ENCODE data around the gene PIM3.
"Not testable (repeated sequence)": the region's sequence is repeated elsewhere in the genome, so short reads cannot be mapped to it uniquely, and the experiment has no call there.

Gene PIM3

DNA sequence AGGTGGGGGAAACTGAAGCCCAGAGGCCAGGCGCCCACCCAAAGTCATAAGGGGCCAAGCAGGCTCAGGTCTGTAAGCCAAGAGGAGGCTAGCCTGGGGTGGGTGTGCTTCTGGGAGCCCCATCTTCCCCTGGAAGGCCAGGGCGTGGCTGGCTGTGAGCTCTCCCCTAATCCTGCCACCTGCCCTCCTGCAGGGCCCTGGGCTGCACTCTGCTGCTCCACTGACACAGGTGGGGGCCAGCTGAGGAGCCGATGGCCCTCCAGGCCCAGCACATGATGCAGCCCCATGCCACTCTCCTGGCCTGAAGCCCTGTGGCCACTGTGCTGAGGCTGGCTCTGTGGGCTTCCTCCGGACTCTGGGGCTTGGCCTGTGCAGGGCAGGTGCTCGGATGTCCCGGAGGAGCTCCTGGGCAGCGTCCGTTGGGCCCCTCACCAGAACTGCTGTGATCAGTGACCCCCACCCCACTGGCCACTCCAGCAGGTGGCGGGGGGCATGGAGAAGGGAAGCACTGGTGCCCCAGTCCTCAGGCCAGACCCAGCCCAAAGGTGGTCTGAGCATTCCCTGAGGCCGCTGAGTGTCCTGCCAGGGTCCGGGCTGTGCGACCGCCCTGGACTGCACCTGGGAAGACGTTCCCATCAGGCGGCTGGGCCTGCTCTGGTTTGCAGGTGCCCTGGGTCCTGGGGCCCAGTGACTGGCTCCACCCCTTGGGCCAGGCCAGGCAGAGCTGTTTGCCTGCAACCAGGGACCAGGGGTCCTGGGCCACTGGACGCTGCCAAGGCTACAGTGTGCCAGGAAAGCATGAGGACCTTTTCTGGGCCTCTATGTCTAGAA is 8.5 kb downstream of the PIM3 start:
- DNase-seq: no peak

DNA sequence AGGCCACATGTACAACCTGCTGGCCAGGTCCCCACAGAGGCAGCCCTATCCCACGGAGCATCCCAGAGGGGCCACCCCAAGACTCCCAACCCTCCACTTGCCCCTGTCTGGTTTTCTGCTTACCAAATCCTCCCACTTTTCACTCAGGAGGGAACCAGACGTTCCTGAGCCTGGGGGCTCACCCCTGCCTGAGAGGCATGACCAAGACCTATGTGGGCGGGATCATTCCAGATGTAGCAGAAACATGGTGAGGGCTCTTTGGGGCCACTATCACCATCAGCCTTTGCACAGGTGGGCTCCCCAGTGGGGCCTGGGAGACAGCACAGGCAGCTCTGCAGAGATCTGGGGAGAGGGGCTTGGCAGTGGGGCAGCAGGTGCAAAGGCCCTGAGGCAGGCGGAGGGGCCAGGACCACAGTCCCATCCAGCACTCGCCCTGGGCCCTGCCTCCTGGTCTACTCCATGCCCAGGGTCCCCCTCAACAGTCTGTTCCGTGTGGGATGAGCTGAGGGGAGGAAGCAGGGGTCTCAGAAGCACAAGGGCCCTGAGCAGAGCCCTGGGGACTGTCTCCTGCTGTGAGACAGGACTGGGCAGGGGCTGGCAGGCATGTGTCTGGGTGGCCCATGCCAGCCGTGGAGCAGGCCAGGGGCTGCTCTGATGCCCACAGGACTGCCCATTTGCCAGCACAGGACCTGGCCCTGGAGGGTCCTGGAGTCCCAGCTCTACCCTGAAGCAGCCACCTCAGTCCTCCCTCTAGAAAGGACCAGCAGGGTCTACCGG is 9.4 kb downstream of the PIM3 start:
- no peak for DNase-seq

- DNase-seq: peak; percentile 94
Measured at GRCh38 chr22:49970528-49971231, 10.1 kb downstream of the PIM3 start.

DNA sequence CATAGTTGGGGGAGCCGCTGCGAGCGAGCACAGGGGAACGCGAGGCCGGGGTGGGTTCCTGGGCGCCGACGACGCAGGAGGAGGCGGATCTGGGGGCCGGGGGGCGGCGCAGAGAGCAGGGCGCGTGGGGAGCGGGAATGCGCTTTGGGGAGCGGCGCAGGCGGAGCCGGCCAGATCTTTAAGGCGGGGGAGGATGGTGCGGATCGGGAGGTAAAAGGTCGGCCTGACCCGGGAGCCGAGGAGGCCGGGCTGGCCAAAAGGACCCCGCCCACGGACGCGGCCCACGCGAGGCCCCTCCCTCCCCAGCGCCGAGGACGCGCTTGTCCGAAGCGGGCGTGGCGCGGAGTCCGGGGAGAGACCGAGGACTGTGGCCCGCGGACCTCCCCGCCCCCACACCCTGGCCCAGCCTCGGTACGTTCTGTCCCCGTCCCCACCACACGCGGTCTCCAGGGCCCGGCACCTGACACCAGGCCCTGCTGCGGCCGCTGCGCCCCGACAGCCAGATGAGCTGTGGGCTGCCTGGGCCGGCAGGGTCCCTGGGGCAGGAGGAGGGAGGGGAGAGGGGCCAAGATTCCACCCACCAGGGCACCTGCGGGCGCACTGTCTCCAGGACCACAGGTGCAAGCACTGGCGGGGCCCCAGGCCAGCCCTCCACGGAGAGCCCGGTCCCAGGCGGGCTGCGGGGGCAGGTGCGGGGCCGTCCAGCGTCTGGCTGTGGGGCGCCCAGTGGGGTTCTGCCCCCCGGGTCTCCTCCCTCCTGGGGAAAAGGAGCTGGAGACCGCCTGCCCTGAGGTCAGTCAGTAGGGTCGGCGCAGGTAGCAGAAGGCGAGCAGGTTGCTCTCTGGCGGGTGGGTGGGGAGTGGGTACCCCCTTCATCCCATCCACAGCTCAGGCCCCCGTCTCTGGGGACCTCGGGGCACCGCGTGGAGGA is 10.9 kb downstream of the PIM3 start:
- DNase-seq: no peak

DNA sequence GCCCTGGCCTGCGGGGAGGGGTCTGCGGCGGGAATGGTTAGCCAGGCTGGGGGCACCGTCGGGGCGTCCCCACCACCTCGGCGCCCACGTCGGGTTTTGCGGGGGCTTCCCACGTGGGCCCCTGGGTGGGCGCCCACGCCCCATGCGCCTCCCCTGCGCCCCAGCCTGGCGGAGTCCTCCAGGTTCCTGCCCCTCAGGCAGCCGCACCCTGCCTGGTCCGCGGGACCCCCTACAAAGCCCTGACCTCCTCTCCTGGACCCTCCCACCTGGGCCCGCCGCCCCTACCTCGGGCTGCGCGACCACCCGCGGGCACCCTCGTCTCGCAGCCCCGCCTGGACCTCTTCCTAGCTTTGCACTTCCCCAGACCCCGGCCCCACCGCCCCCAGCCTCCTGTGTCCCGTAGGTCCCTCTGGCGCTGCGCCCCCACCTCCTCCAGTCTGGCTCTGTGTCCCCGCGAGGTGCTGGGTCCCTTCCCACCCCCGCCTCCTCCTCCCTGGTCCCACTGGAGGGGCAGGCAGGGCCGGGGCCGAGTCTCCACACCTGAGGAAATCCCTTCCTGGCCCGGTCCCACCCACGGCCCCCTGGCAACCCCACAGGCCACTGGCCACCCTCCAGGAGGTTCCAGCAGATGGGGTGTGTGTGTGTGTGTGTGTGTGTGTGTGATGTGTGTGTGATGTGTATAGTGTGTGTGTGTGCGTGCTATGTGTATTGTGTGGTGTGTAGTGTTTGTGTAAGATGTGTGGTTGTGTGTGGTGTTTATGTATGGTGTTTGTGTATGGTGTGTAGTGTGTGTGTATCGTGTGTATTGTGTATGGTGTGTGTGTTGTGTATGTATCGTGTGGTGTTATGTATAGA is 11.8 kb downstream of the PIM3 start:
- DNase-seq: no peak

- no peak for DNase-seq
Measured at GRCh38 chr22:49973018-49973961, 12.7 kb downstream of the PIM3 start.

GRCh38 chr22:49975543-49976389 is 15.2 kb downstream of the PIM3 start:
- no peak for DNase-seq

DNA sequence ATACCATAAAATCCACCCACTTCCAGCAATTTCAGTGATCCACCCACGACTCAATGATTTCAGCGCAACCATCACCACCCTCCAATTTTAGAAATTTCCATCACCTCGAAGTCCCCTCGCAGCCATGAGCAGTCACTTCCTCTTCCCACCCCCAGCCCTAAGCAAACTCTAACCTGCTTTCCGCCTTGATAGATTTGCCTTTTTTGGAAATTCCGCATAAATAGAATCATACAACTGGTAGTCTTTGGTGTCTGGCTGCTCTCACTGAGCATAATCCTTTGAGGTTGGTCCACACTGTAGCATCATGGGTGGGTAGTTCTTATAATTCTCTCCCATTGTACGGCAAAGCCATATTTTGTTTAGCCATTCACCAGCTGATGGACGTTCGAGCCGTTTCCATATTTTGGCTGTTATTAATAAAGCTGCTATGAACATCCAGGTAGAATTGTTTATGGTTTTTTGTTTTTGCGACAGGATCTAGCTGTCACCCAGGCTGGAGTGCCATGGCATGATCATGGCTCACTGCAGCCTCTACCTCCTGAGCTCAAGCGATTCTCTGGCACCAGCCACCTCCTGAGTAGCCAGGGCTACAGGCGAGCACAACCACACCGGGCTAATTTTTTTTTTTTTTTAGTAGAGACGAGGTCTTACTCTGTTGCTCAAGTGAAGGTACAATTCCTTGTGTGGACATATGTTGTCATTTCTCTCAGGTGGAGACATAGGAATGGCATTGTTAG is 16.0 kb downstream of the PIM3 start:
- peak; percentile 79 for DNase-seq

DNA sequence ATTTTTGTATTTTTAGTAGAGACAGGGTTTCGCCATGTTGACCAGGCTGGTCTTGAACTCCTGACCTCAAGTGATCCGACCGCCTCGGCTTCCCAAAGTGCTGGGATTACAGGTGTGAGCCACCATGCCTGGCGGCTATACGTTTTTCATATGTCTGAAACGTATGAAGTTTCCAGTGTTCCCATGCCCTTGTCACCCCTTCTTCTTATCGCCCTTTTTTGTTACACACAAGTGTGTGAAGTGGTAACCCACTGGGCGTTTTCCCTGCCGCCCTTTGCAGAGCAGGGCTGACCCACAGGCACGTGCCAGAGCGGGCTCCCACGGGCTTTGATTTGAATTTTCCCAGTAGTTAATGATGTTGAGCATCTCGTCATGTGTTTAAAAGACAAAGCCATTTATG is 17.0 kb downstream of the PIM3 start:
- no peak for DNase-seq

DNA sequence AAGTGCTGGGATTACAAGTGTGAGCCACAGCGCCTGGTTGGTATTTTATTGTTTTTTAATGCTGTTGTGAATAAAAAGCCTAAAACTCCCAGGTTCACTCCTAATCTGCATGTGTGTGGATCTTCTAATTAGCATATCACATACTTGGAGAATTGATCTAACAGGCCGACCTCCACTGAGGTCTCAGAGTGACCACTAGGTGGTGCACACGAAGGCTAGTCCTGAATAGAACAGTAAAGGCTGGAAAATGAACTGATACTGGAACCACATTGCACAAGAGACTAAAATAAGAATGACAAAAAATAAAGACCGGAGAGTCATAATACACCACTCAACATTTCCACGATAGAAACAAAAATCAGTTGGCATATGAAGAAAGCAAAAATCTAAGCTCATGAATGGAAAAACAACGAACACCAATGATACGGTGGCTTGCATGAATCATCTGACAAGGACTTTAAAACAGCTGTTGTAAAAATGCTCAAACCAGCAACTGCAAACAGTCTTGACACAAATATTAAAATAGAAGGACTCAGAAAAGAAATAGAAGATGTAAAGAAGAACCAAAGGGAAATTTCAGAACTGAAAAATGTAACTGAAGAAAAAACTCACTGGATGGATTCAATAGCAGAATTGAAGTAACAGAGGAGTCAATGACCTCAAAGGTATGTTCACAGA is 19.2 kb downstream of the PIM3 start:
- DNase-seq: peak; percentile 51

- not testable (repeated sequence) for DNase-seq
Measured at GRCh38 chr22:49981799-49982198, 21.2 kb downstream of the PIM3 start.

DNA sequence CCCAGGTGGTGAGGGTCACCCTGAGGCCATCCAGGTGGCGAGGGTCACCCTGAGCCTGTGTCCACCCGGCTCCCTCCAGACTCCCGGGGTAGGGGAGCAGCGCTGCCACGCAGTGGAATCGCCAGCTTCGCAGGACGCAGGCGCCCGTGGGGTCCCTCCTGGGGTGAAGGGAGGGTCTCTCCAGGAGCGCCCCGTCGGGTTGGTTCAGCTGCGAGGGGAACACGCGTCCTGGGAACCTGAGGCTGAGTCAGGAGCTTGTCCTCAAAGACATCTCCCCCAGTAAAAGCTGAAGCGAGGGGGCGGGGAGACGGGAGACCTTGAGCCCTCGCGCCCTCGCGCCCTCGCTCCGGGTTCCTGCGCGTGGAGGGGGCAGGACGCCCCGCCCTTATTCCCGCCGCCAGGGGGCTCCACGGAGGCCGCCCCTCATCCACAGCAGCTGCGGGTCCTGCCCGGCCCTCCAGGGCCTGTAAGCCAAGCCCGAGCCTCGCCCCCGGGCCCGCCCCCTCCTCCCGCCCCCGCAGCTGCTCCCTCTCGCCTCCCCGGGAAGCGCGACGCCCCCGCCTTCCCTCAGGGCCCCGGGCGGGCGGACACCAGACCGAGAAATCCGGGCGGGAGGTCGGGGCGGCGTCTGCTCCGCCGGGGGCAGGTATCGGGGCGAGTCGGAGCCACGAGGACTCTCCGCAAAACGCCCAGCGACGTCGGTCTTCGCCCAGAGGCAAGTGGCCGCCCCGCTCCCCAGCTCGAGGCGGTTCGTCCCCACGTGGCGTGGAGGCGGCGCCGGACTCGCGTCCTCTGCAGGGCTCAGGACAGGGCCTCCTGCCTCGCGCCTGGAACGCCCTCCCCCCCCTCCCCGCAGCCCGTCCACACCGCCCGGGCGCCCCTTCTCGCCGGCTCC is 22.8 kb downstream of the PIM3 start:
- peak; percentile 59 for DNase-seq

- no peak for DNase-seq
Measured at GRCh38 chr22:49986325-49986724, 25.8 kb downstream of the PIM3 start.

GRCh38 chr22:49989826-49990225 is 29.3 kb downstream of the PIM3 start:
- DNase-seq: not testable (repeated sequence)

DNA sequence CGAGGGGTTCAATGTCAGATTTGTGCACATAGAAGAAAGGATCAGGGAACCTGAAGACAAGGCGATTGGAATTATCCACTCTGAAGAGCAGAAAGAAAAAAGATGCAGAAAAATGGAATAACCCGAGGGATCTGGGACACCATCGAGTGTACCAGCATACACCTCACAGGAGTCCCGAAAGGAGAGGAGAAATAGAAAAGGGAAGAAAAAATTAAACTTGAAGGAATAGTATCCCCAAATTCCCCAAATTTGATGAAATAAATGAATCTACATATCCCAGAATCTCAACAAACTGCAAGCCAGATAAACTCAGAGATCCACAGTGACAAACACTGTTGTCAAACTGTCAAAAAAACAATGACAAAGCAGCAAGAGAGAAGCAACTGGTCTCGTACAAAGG is 30.6 kb downstream of the PIM3 start:
- no peak for DNase-seq

GRCh38 chr22:49991907-49992533 is 31.4 kb downstream of the PIM3 start:
- DNase-seq: no peak
